ENCODE data around the gene GRWD1.

The GRWD1 gene

GRCh38 chr19:48499316-48500090 lies 53.7 kb downstream of the GRWD1 start:
- no peak for DNase-seq

GRCh38 chr19:48500830-48501493 lies 55.2 kb downstream of the GRWD1 start:
- no peak for DNase-seq

- DNase-seq, result peak; percentile 22
Observed at GRCh38 chr19:48501494-48502349, 55.9 kb downstream of the GRWD1 start.

- DNase-seq, result no peak
Observed at GRCh38 chr19:48502350-48503018, 56.7 kb downstream of the GRWD1 start.

- DNase-seq, result no peak
Observed at GRCh38 chr19:48506138-48506733, 60.5 kb downstream of the GRWD1 start.
